ENCODE data around the gene HOXC11. TPM values are rescaled to one million over a fixed set of nuclear protein-coding genes. Genes with fewer than 3 reads are reported as not detected.

The HOXC11 gene
- total and polyA plus RNA-seq, 10 of the 15 experiments (the other 5 are each of a cell fraction or from before 2014, with no cell fraction given), result not detected

- intact Hi-C loops (cut with micrococcal nuclease; ENCODE audit: unreplicated experiment), result loop anchor here (10.0 kb wide), 1 partner anchor 372 kb away; no protein-coding TSS in a partner anchor
- no peaks in the 10 kb centered on the region for H3K9me3 ChIP-seq (replicated peaks; ENCODE audit: control insufficient read depth, insufficient read depth, low read length)
- no peak overlapping the region for H3K27ac ChIP-seq (ENCODE audit: control insufficient read depth, insufficient read depth)
- H3K36me3 ChIP-seq (ENCODE audit: control insufficient read depth in 2 of 2, insufficient read depth in 2 of 2, low read length in 1 of 2), result no peaks in the 10 kb centered on the region
- FAIRE-seq, result no peak
- ChIA-PET SMC1A (ENCODE audit: uncharacterized antibody, unreplicated experiment) (interaction anchor here (0.7 to 1.9 kb wide), 3 partner anchors 20 to 192 kb away, joined by 3 to 4 read pairs (median 3); partner anchors contain the start of gene HOXC5), CTCF (interaction anchor here (0.6 to 2.0 kb wide), 4 partner anchors 18 to 489 kb away, joined by 3 to 5 read pairs (median 3); partner anchors contain the start of genes HOXC10 and HOXC5), RAD21 (ENCODE audit: unreplicated experiment) (interaction anchor here (0.9 to 1.5 kb wide), 2 partner anchors 50 to 205 kb away, joined by 3 read pairs; no protein-coding TSS in a partner anchor), POLR2A (no interaction called here)
- H3K27me3 ChIP-seq (replicated peaks in 1 of 2; ENCODE audit: control insufficient read depth in 2 of 2, insufficient read depth in 2 of 2, low read length in 1 of 2), result peaks cover 23 to 40% of the 10 kb centered on the region in 2 experiments
- TF ChIP-seq POLR2AphosphoS5 (IDR thresholded peaks at IDR 0.05; ENCODE audit: low read length) (no peak), ZNF274 (IDR thresholded peaks at IDR 0.05; ENCODE audit: insufficient read depth, insufficient read length) (no peak), STAT3 (IDR thresholded peaks at IDR 0.05; ENCODE audit: low read depth, low read length) (no peak), ASH2L (IDR thresholded peaks at IDR 0.05; ENCODE audit: borderline replicate concordance, low read depth) (no peak)
- H3K4me1 ChIP-seq (ENCODE audit: control insufficient read depth, insufficient read depth, low read length), result peaks cover 6% of the 10 kb centered on the region
- no TSS peak for BruUV-seq (replicated peaks)
- H2AFZ ChIP-seq (ENCODE audit: control insufficient read depth, low read depth, low read length), result no peak overlapping the region
- no peaks in the 10 kb centered on the region for H4K20me1 ChIP-seq (ENCODE audit: control insufficient read depth, insufficient read depth)
- H3K4me3 ChIP-seq, result no peak overlapping the region
- in situ Hi-C loops (cut with MboI), result no loop called here
- no peak for ATAC-seq
- no peak overlapping the region for H3K4me2 ChIP-seq (ENCODE audit: control insufficient read depth, insufficient read depth)
- no peaks in the 10 kb centered on the region for H3K79me2 ChIP-seq (ENCODE audit: control insufficient read depth, insufficient read depth, low read length)
- 14% methylated on average over 19 of the region's 19 CpGs for WGBS (ENCODE audit: insufficient coverage, insufficient replicate concordance, low lambda C conversion rate, missing lambda C conversion rate)
- no peak for DNase-seq (ENCODE audit: low read depth, low spot score)
- H3K9ac ChIP-seq (ENCODE audit: control insufficient read depth, insufficient read depth, low read length), result no peak overlapping the region
Observed at GRCh38 chr12:54002278-54002914, 29.5 kb downstream of the HOXC11 start.

- ChIA-PET CTCF (interaction anchor here (0.7 to 5.6 kb wide), 5 partner anchors 12 to 490 kb away, joined by 3 to 105 read pairs (median 5); partner anchors contain the start of genes HOXC5 and SMUG1), RAD21 (ENCODE audit: unreplicated experiment) (interaction anchor here (0.9 to 1.5 kb wide), 2 partner anchors 50 to 205 kb away, joined by 3 read pairs; no protein-coding TSS in a partner anchor), SMC1A (ENCODE audit: uncharacterized antibody, unreplicated experiment) (interaction anchor here (0.9 to 1.9 kb wide), 3 partner anchors 10 to 225 kb away, joined by 3 to 4 read pairs (median 3); no protein-coding TSS in a partner anchor), POLR2A (no interaction called here)
- in situ Hi-C loops (cut with MboI) (no loop called here), intact Hi-C loops (cut with micrococcal nuclease; ENCODE audit: unreplicated experiment) (loop anchor here (10.0 kb wide), 1 partner anchor 372 kb away; no protein-coding TSS in a partner anchor)
- WGBS (ENCODE audit: insufficient coverage, insufficient replicate concordance, low lambda C conversion rate, missing lambda C conversion rate), result 36% methylated on average over 19 of the region's 19 CpGs
- no peak overlapping the region for H3K4me3 ChIP-seq
- H3K27ac ChIP-seq (ENCODE audit: control insufficient read depth, insufficient read depth), result no peak overlapping the region
- peaks cover 26 to 34% of the 10 kb centered on the region in 2 experiments for H3K27me3 ChIP-seq (replicated peaks in 1 of 2; ENCODE audit: control insufficient read depth in 2 of 2, insufficient read depth in 2 of 2, low read length in 1 of 2)
- H3K4me1 ChIP-seq (ENCODE audit: control insufficient read depth, insufficient read depth, low read length), result peaks cover 6% of the 10 kb centered on the region
- H3K9me3 ChIP-seq (replicated peaks; ENCODE audit: control insufficient read depth, insufficient read depth, low read length), result no peaks in the 10 kb centered on the region
- no peaks in the 10 kb centered on the region for H4K20me1 ChIP-seq (ENCODE audit: control insufficient read depth, insufficient read depth)
- DNase-seq (ENCODE audit: low read depth, low spot score), result no peak
- H3K79me2 ChIP-seq (ENCODE audit: control insufficient read depth, insufficient read depth, low read length), result no peaks in the 10 kb centered on the region
- BruUV-seq (replicated peaks), result no TSS peak
- H3K4me2 ChIP-seq (ENCODE audit: control insufficient read depth, insufficient read depth), result no peak overlapping the region
- no peaks in the 10 kb centered on the region for H3K36me3 ChIP-seq (ENCODE audit: control insufficient read depth in 2 of 2, insufficient read depth in 2 of 2, low read length in 1 of 2)
- H2AFZ ChIP-seq (ENCODE audit: control insufficient read depth, low read depth, low read length), result no peak overlapping the region
- no peak for ATAC-seq
- no peak overlapping the region for H3K9ac ChIP-seq (ENCODE audit: control insufficient read depth, insufficient read depth, low read length)
- FAIRE-seq, result no peak
- TF ChIP-seq YY1 (IDR thresholded peaks at IDR 0.05; ENCODE audit: low read depth, low read length), result no peak
- no peak for TF ChIP-seq SIN3A (IDR thresholded peaks at IDR 0.05; ENCODE audit: low read depth, low read length)
- no peak for TF ChIP-seq NR2C1 (IDR thresholded peaks at IDR 0.05)
- TF ChIP-seq HSF1 (IDR thresholded peaks at IDR 0.05; ENCODE audit: low read depth, low read length), result no peak
- no peak for TF ChIP-seq RUNX3 (IDR thresholded peaks at IDR 0.05; ENCODE audit: low read length)
- no peak for TF ChIP-seq CEBPZ (IDR thresholded peaks at IDR 0.05; ENCODE audit: low read depth, low read length)
- no peak for TF ChIP-seq TCF3 (IDR thresholded peaks at IDR 0.05; ENCODE audit: borderline replicate concordance, insufficient read depth, low read depth, low read length)
- TF ChIP-seq RCOR1 (conservative IDR thresholded peaks at IDR 0.05; ENCODE audit: low read depth, low read length), result no peak
Observed at GRCh38 chr12:54002915-54003389, 30.0 kb downstream of the HOXC11 start.

Measured in GM12878 (cell line).